GM12875 (cell line): ENCODE measurements around the gene CA14.
A peak's percentile ranks its signal among the peaks of the same experiment; 100 is the strongest.
"Not testable (repeated sequence)": the region's sequence is repeated elsewhere in the genome, so short reads cannot be mapped to it uniquely, and the experiment has no call there.

Source experiments
- H3K4me3 ChIP-seq: one replicate; pipeline ENCODE4 v1.5.1; 2011; ENCODE audit warnings: low read depth, low read length, control low read depth
- TF ChIP-seq, protein P1 (sequence below): IDR thresholded peaks from 2 replicates; pipeline ENCODE4 v1.5.1; 2011; ENCODE audit warnings: low read depth, mild to moderate bottlenecking, control low read depth, inconsistent platforms, low read length, moderate library complexity, borderline replicate concordance; ENCODE audit not compliant: insufficient read depth

Gene CA14

DNA sequence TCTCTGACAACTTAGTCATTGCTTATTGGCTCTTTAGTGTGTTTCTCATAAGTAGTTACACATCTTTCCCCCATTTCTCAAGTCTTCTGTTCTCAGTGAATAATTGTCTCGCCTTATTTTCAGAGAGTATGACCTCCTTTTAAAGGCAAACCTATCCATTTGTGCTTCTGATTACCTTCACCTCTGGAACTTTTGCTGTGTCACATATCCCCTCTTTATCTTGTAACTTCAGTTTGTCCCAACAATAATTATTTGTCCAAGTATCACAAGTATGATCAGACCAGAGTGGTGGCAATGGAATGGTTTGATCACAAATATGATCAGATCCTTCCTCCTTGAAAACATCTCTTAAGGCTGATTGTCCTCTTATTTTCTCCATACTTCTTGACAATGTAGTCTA, 30.8 kb downstream of the CA14 start:
- TF ChIP-seq, protein P1, sequence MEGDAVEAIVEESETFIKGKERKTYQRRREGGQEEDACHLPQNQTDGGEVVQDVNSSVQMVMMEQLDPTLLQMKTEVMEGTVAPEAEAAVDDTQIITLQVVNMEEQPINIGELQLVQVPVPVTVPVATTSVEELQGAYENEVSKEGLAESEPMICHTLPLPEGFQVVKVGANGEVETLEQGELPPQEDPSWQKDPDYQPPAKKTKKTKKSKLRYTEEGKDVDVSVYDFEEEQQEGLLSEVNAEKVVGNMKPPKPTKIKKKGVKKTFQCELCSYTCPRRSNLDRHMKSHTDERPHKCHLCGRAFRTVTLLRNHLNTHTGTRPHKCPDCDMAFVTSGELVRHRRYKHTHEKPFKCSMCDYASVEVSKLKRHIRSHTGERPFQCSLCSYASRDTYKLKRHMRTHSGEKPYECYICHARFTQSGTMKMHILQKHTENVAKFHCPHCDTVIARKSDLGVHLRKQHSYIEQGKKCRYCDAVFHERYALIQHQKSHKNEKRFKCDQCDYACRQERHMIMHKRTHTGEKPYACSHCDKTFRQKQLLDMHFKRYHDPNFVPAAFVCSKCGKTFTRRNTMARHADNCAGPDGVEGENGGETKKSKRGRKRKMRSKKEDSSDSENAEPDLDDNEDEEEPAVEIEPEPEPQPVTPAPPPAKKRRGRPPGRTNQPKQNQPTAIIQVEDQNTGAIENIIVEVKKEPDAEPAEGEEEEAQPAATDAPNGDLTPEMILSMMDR = no peak
- no peak overlapping the region for H3K4me3 ChIP-seq

GRCh38 chr1:150288822-150289221, 31.2 kb downstream of the CA14 start:
- TF ChIP-seq, protein P1 = no peak

DNA sequence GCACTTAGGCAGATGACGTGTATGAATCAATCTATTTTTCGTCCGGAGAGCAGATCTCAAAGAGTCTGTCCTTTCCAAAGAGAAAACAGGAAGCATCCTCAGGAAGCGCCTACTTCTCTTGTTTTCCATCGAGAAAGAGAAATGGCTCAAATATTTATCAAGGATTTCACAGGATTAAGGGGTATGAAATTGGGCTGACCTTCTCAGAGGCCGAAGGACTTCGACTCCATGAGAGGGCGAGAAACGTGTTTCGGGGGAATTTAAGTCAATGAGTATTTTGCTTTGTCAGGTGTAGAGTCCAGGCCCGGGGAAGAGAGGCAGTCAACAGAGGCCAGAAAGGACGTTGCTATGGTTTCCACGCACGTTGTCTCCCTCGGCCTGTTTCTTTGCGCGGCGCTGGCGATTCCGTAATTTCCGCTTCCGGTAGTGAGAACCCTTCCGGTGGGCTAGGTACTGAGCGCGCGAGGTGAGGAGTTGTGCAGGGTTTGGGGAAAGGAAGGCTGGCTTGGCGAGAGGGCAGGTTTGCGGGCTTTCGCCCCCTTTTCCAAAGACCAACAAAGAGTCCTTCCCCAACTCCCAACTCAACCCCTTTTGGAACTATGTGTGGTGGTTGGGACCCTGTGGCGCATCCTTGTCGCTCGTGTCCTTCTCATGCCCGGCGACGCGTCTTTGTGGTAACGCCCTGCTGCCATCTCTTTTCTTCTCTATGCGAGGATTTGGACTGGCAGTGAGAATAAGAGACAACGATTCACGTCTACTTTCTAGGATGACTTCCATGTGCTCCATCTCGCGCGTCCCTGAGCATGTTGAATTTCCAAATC, 36.1 kb downstream of the CA14 start, which contains the start of gene MRPS21:
Gene MRPS21 (plus strand): TSS at position 429 of the 821 bp plus-strand sequence. CDS start 506 bp downstream, outside the sequence.
- peak within 1 kb of the TSS; percentile 97 for H3K4me3 ChIP-seq
- TF ChIP-seq, protein P1 = no peak

More at GRCh38 chr1:150288822-150289221, 31.2 kb downstream of the CA14 start:
- no peak overlapping the region for H3K4me3 ChIP-seq

GRCh38 chr1:150295476-150295875, 37.9 kb downstream of the CA14 start:
- no peak overlapping the region for H3K4me3 ChIP-seq
- TF ChIP-seq, protein P1 = no peak

DNA sequence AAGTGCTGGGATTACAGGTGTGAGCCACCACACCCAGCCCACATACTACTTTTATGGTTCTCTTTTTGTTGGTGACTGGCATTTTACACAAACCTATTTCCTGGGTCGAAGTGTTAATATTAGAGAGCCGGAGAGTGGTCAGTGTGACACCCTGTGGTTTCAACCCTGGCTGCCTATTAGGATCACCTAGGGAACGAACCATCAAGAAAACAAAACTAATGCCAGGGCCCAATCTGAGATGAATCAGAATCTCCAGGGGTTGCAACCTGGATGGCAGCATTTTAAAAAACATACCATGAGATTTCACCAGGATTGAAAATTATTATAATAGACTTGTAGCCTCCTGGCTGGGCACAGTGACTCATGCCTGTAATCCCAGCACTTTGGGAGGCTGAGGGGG, 42.1 kb downstream of the CA14 start:
- H3K4me3 ChIP-seq = no peak overlapping the region
- TF ChIP-seq, protein P1 = no peak

GRCh38 chr1:150302338-150302737, 44.8 kb downstream of the CA14 start:
- H3K4me3 ChIP-seq = no peak overlapping the region
- TF ChIP-seq, protein P1 = no peak

- no peak overlapping the region for H3K4me3 ChIP-seq
These were observed 45.3 kb downstream of the CA14 start for GRCh38 chr1:150302902-150303301.

DNA sequence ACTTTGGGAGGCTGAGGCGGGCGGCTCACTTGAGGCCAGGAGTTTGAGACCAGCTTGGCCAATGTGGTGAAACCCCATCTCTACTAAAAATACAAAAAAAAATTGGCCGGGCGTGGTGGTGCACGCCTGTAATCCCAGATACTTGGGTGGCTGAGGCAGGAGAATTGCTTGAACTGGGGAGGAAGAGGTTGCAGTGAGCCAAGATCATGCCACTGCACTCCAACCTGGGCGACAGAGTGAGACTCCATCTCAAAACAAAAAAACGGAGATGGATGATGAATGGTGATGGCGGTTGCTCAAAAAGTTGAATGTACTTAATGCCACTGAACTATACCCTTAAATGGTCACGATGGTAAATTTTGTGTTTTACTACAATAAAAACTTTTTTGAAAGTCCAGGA, 51.0 kb downstream of the CA14 start:
- H3K4me3 ChIP-seq = not testable (repeated sequence)

More at GRCh38 chr1:150302902-150303301, 45.3 kb downstream of the CA14 start:
- TF ChIP-seq, protein P1 = no peak
